Hematopoietic multipotent progenitor cell treated with erythropoietin and hydrocortisone succinate and interleukin-3 and kit ligand, for 8 days (in vitro differentiated cells): ENCODE measurements around the gene NXPH1.

Experiments
- DNase-seq: peaks from one replicate; pipeline ENCODE4 v3.0.0-alpha.2; 2015

The NXPH1 gene

GRCh38 chr7:8433477-8434289, at the start of gene NXPH1:
NXPH1 (plus strand) TSS chr7:8433609.
- DNase-seq = no peak

- no peak for DNase-seq
These were observed 48.5 kb upstream of the NXPH1 start for GRCh38 chr7:8384901-8385300.

GRCh38 chr7:8386926-8387550, 46.4 kb upstream of the NXPH1 start:
- no peak for DNase-seq

GRCh38 chr7:8387551-8388256, 45.7 kb upstream of the NXPH1 start:
- DNase-seq = no peak

GRCh38 chr7:8388257-8388625, 45.2 kb upstream of the NXPH1 start:
- no peak for DNase-seq

- DNase-seq = no peak
These were observed 43.7 kb upstream of the NXPH1 start for GRCh38 chr7:8389593-8390261.

GRCh38 chr7:8390262-8390626, 43.2 kb upstream of the NXPH1 start:
- no peak for DNase-seq

- no peak for DNase-seq
These were observed 41.9 kb upstream of the NXPH1 start for GRCh38 chr7:8391353-8392062.

- DNase-seq = no peak
These were observed 37.1 kb upstream of the NXPH1 start for GRCh38 chr7:8396294-8396693.

- DNase-seq = no peak
These were observed 24.5 kb upstream of the NXPH1 start for GRCh38 chr7:8408871-8409270.

GRCh38 chr7:8411103-8411502, 22.3 kb upstream of the NXPH1 start:
- no peak for DNase-seq

- DNase-seq = no peak
These were observed 19.8 kb upstream of the NXPH1 start for GRCh38 chr7:8413600-8413999.

GRCh38 chr7:8418629-8419245, 14.7 kb upstream of the NXPH1 start:
- DNase-seq = peak; percentile 66

GRCh38 chr7:8422177-8422576, 11.2 kb upstream of the NXPH1 start:
- no peak for DNase-seq

GRCh38 chr7:8423057-8423456, 10.4 kb upstream of the NXPH1 start:
- no peak for DNase-seq

- DNase-seq = no peak
These were observed 8.2 kb upstream of the NXPH1 start for GRCh38 chr7:8425223-8425622.

- no peak for DNase-seq
These were observed 2.8 kb upstream of the NXPH1 start for GRCh38 chr7:8430643-8431042.

- no peak for DNase-seq
These were observed 1.0 kb downstream of the NXPH1 start for GRCh38 chr7:8434290-8435002.

GRCh38 chr7:8435095-8435494, 1.7 kb downstream of the NXPH1 start:
- no peak for DNase-seq

GRCh38 chr7:8435590-8436545, 2.5 kb downstream of the NXPH1 start:
- DNase-seq = no peak
